ENCODE results near the gene TOR4A. TPM values are rescaled to one million over a fixed set of nuclear protein-coding genes. Genes with fewer than 3 reads are reported as not detected.

TOR4A gene
- total and polyA plus RNA-seq, 2 donors (not counting 1 experiment from before 2014, with no cell fraction given), result 8.3 to 15.3 TPM

DNA sequence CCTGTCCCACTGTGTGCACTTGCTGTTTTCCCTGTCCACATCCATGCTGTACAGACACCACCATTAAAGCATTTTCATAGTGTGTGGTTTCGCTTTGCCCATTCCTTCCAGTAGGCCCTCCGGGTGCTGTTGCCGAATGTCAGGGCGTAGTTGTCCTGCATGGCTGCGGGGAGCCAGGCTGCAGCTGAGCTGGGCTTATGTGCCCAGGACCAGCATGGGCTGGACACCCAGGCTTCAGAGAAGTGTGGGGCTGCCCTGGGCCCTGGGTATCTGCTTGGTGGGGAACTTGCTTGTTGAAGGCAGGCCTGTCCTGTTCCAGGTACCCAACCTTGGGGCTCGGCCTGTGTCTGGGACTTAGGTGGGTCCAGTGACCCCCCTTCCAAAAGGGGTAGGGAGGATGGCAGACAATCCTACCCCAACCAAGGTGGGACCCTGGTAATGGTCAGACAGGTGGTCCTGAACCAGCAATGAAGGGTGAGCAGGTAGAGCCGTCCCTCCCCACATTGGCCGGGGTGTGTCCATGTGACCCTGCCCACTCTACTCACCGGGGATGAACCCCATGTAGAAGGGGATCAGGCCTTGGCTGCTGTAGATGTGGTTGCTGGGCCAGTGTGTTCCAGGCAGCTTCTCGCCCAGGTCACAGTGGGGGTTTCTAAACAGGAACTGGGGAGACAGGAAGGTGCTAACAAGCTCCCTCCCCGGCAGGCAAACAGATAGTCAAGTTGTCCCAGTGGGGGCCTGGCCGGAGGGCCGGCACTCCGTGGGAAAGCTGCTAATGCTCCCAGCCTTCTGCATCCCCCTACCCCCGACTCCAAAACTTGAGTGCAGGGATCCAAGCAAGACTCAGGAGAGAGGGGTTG is 33.7 kb upstream of the TOR4A start:
- Histone ChIP-seq H3K79me2 (ENCODE audit: control insufficient read depth, insufficient read depth, low read length) (peaks cover 38% of the 10 kb centered on the region), H4K20me1 (ENCODE audit: control insufficient read depth, insufficient read depth, low read length, poor library complexity, severe bottlenecking) (peaks cover 37% of the 10 kb centered on the region), H3K4me3 (ENCODE audit: control extremely low read depth in 1 of 5, extremely low read depth in 1 of 5, insufficient read depth in 1 of 5, low read depth in 2 of 5, low read length in 4 of 5) (no peak overlapping the region), H3K4me1 (ENCODE audit: control insufficient read depth in 2 of 2, insufficient read depth in 2 of 2, low read length in 2 of 2) (peaks cover 16 to 25% of the 10 kb centered on the region in 2 donors), H3K9ac (ENCODE audit: low read length) (no peak overlapping the region), H3K4me2 (replicated peaks; ENCODE audit: low read depth, low read length, poor library complexity, severe bottlenecking) (no peak overlapping the region), H3K9me3 (ENCODE audit: control extremely low read depth in 1 of 3, control insufficient read depth in 2 of 3, insufficient read depth in 1 of 3, low read length in 2 of 3) (no peaks in the 10 kb centered on the region), H3K27me3 (replicated peaks in 1 of 4; ENCODE audit: control extremely low read depth in 1 of 4, control insufficient read depth in 3 of 4, insufficient read depth in 4 of 4, low read length in 3 of 4) (no peaks in the 10 kb centered on the region), H3K27ac (ENCODE audit: low read length in 2 of 2) (no peak overlapping the region), H3K36me3 (replicated peaks in 1 of 2; ENCODE audit: control extremely low read depth in 1 of 2, control insufficient read depth in 1 of 2, extremely low read depth in 1 of 2, insufficient read depth in 2 of 2, low read length in 1 of 2) (peaks cover 0 to 20% of the 10 kb centered on the region in 2 experiments), H2AFZ (ENCODE audit: insufficient read depth, low read depth, low read length, poor library complexity, severe bottlenecking) (no peak overlapping the region)
- H3K27me3 Mint-ChIP-seq, result no peaks in the 10 kb centered on the region
- POLR2A ChIA-PET, result interaction anchor here (2.1 kb wide), 1 partner anchor 10 kb away, joined by 15 read pairs; no protein-coding TSS in a partner anchor
- H3K4me3 Mint-ChIP-seq, result no peak overlapping the region
- CTCF ChIA-PET, result no interaction called here
- WGBS (ENCODE audit: insufficient coverage), result 93% methylated on average over 9 of the region's 15 CpGs
- TF ChIP-seq, protein P1, sequence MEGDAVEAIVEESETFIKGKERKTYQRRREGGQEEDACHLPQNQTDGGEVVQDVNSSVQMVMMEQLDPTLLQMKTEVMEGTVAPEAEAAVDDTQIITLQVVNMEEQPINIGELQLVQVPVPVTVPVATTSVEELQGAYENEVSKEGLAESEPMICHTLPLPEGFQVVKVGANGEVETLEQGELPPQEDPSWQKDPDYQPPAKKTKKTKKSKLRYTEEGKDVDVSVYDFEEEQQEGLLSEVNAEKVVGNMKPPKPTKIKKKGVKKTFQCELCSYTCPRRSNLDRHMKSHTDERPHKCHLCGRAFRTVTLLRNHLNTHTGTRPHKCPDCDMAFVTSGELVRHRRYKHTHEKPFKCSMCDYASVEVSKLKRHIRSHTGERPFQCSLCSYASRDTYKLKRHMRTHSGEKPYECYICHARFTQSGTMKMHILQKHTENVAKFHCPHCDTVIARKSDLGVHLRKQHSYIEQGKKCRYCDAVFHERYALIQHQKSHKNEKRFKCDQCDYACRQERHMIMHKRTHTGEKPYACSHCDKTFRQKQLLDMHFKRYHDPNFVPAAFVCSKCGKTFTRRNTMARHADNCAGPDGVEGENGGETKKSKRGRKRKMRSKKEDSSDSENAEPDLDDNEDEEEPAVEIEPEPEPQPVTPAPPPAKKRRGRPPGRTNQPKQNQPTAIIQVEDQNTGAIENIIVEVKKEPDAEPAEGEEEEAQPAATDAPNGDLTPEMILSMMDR (IDR thresholded peaks at IDR 0.05), result no peak
- TF ChIP-seq EZH2 (IDR thresholded peaks at IDR 0.05; ENCODE audit: borderline replicate concordance, insufficient read depth, low read depth, low read length, poor library complexity, severe bottlenecking), result no peak
- intact Hi-C loops (cut with micrococcal nuclease), result no loop called here
- H3K9me3 Mint-ChIP-seq (ENCODE audit: insufficient read depth), result no peaks in the 10 kb centered on the region
- DNase-seq (no peak), ATAC-seq (ENCODE audit: low read depth) (no peak)
- H3K4me1 Mint-ChIP-seq, result peaks cover 27% of the 10 kb centered on the region
- peak overlapping the region; percentile 65 for H3K27ac Mint-ChIP-seq

All from B cell (primary cell).